NCI-H1092 (cell line): Measurements from ENCODE around the gene EYA4.
A peak's percentile ranks its signal among the peaks of the same experiment; 100 is the strongest.
"Not testable (repeated sequence)": the region's sequence is repeated elsewhere in the genome, so short reads cannot be mapped to it uniquely, and the experiment has no call there.

ENCODE experiments used
- DNase-seq: peaks from one replicate; lab custom pipeline; 2025; lab: John Stamatoyannopoulos, UW

Gene EYA4

GRCh38 chr6:133532908-133533307, 291.8 kb downstream of the EYA4 start:
- no peak for DNase-seq

GRCh38 chr6:133539502-133540259, 298.5 kb downstream of the EYA4 start:
- DNase-seq = no peak

- DNase-seq = no peak
These were observed 299.2 kb downstream of the EYA4 start for GRCh38 chr6:133540361-133540760.

GRCh38 chr6:133541040-133541439, 299.9 kb downstream of the EYA4 start:
- DNase-seq = no peak

- no peak for DNase-seq
These were observed 301.1 kb downstream of the EYA4 start for GRCh38 chr6:133542056-133542821.

GRCh38 chr6:133544419-133544818, 303.3 kb downstream of the EYA4 start:
- no peak for DNase-seq

GRCh38 chr6:133546098-133546497, 304.9 kb downstream of the EYA4 start:
- no peak for DNase-seq

- DNase-seq = no peak
These were observed 306.0 kb downstream of the EYA4 start for GRCh38 chr6:133547136-133547535.

- no peak for DNase-seq
These were observed 307.4 kb downstream of the EYA4 start for GRCh38 chr6:133548423-133549159.

- DNase-seq = peak; percentile 23
These were observed 308.2 kb downstream of the EYA4 start for GRCh38 chr6:133549371-133549801.

- DNase-seq = no peak
These were observed 308.9 kb downstream of the EYA4 start for GRCh38 chr6:133550026-133550425.

GRCh38 chr6:133551436-133551835, 310.3 kb downstream of the EYA4 start:
- no peak for DNase-seq

GRCh38 chr6:133551847-133552341, 310.7 kb downstream of the EYA4 start:
- no peak for DNase-seq

- peak; percentile 42 for DNase-seq
These were observed 312.5 kb downstream of the EYA4 start for GRCh38 chr6:133553652-133554051.

GRCh38 chr6:133554121-133554520, 313.0 kb downstream of the EYA4 start:
- not testable (repeated sequence) for DNase-seq

- no peak for DNase-seq
These were observed 314.5 kb downstream of the EYA4 start for GRCh38 chr6:133555685-133556084.

- no peak for DNase-seq
These were observed 318.8 kb downstream of the EYA4 start for GRCh38 chr6:133559926-133560325.

GRCh38 chr6:133567636-133568035, 326.5 kb downstream of the EYA4 start:
- no peak for DNase-seq

- DNase-seq = peak; percentile 16
These were observed 328.1 kb downstream of the EYA4 start for GRCh38 chr6:133568970-133569889.

- no peak for DNase-seq
These were observed 330.5 kb downstream of the EYA4 start for GRCh38 chr6:133571681-133572080.

GRCh38 chr6:133577851-133578250, 336.7 kb downstream of the EYA4 start:
- no peak for DNase-seq
